GM18505 (cell line): Measurements from ENCODE around the gene CACNA2D1.
A peak's percentile ranks its signal among the peaks of the same experiment; 100 is the strongest.

Experiments used
- ATAC-seq: cut with Tn5 transposase; IDR thresholded peaks from one replicate; pipeline ENCODE4 v1.9.1; 2021; ENCODE audit not compliant: unreplicated experiment
- POLR2A ChIP-seq: IDR thresholded peaks from 4 replicates; pipeline ENCODE4 v1.6.1; 2011; ENCODE audit warnings: borderline replicate concordance; ENCODE audit not compliant: insufficient read depth, insufficient read length; ENCODE audit errors: extremely low read depth

Gene CACNA2D1

GRCh38 chr7:82114237-82114636 lies 329.3 kb downstream of the CACNA2D1 start:
- no peak for ATAC-seq

GRCh38 chr7:82110146-82110840 lies 333.3 kb downstream of the CACNA2D1 start:
- no peak for ATAC-seq
- no peak for TF ChIP-seq POLR2A

More at GRCh38 chr7:82114237-82114636, 329.3 kb downstream of the CACNA2D1 start:
- TF ChIP-seq POLR2A = no peak

- no peak for ATAC-seq
- TF ChIP-seq POLR2A = no peak
Observed at GRCh38 chr7:82109288-82109687, 334.3 kb downstream of the CACNA2D1 start.

GRCh38 chr7:82106201-82106600 lies 337.4 kb downstream of the CACNA2D1 start:
- no peak for TF ChIP-seq POLR2A
- ATAC-seq = no peak

GRCh38 chr7:82105463-82105862 lies 338.1 kb downstream of the CACNA2D1 start:
- no peak for ATAC-seq
- TF ChIP-seq POLR2A = no peak

GRCh38 chr7:82098414-82098813 lies 345.2 kb downstream of the CACNA2D1 start:
- TF ChIP-seq POLR2A = no peak
- no peak for ATAC-seq

- no peak for TF ChIP-seq POLR2A
- no peak for ATAC-seq
Observed at GRCh38 chr7:82091126-82091684, 352.4 kb downstream of the CACNA2D1 start.

GRCh38 chr7:82087099-82087498 lies 356.5 kb downstream of the CACNA2D1 start:
- no peak for ATAC-seq
- no peak for TF ChIP-seq POLR2A

GRCh38 chr7:82085116-82085515 lies 358.5 kb downstream of the CACNA2D1 start:
- ATAC-seq = no peak
- TF ChIP-seq POLR2A = no peak

- no peak for TF ChIP-seq POLR2A
- ATAC-seq = no peak
Observed at GRCh38 chr7:82081644-82082224, 361.8 kb downstream of the CACNA2D1 start.

GRCh38 chr7:82080254-82080927 lies 363.2 kb downstream of the CACNA2D1 start:
- peak; percentile 63 for ATAC-seq
- TF ChIP-seq POLR2A = no peak

GRCh38 chr7:82079527-82079926 lies 364.1 kb downstream of the CACNA2D1 start:
- no peak for TF ChIP-seq POLR2A
- no peak for ATAC-seq

- TF ChIP-seq POLR2A = no peak
- ATAC-seq = no peak
Observed at GRCh38 chr7:82078807-82079206, 364.8 kb downstream of the CACNA2D1 start.
